OCI-LY3 (cell line): Measurements from ENCODE around the gene TIMM10B.
A peak's percentile ranks its signal among the peaks of the same experiment; 100 is the strongest.

ENCODE experiments used
- H2AFZ ChIP-seq: fragments of 200-600, 300-600 bp; shearing (Covaris generic); 2 replicates; pipeline ENCODE4 v1.6.0; 2014; ENCODE audit warnings: antibody characterized with exemption, low read depth, low read length
- H3K27ac ChIP-seq: fragments of 200-600, 300-600 bp; sonication (generic); 2 replicates; pipeline ENCODE4 v1.5.1; 2014; ENCODE audit warnings: mild to moderate bottlenecking, low read length, moderate library complexity, mixed read lengths
- H3K27me3 ChIP-seq: fragments of 200-600, 300-600 bp; sonication (generic); 2 replicates; pipeline ENCODE4 v1.6.1; 2014; ENCODE audit warnings: low read depth, low read length, mixed read lengths
- H3K36me3 ChIP-seq: fragments of 200-600, 300-600 bp; sonication (generic); replicated peaks from 2 replicates; pipeline ENCODE3; 2014; ENCODE audit warnings: low read depth, low read length, mixed read lengths
- H3K4me1 ChIP-seq: fragments of 300-600, 200-600 bp; sonication (generic); 2 replicates; pipeline ENCODE4 v1.6.1; 2014; ENCODE audit warnings: low read length, mixed read lengths
- H3K4me2 ChIP-seq: fragments of 200-600, 300-600 bp; sonication (generic); 2 replicates; pipeline ENCODE4 v1.6.1; 2014; ENCODE audit warnings: low read length, mixed read lengths
- H3K4me3 ChIP-seq: fragments of 300-600, 200-600 bp; sonication (generic); 2 replicates; pipeline ENCODE4 v1.5.1; 2014; ENCODE audit warnings: antibody characterized with exemption, mild to moderate bottlenecking, low read length, moderate library complexity
- H3K79me2 ChIP-seq: fragments of 300-600, 200-600 bp; shearing (Covaris generic); 2 replicates; pipeline ENCODE4 v1.6.1; 2014; ENCODE audit warnings: mild to moderate bottlenecking, low read length, mixed read lengths
- H3K9ac ChIP-seq: fragments of 300-600, 200-600 bp; shearing (Covaris generic); 2 replicates; pipeline ENCODE4 v1.6.0; 2014; ENCODE audit warnings: mild to moderate bottlenecking, low read length, moderate library complexity
- H3K9me3 ChIP-seq: fragments of 200-600, 300-600 bp; shearing (Covaris generic); 2 replicates; pipeline ENCODE4 v1.6.1; 2014; ENCODE audit warnings: low read length, mixed read lengths; ENCODE audit not compliant: insufficient read depth
- H4K20me1 ChIP-seq: fragments of 200-600, 300-600 bp; sonication (generic); 2 replicates; pipeline ENCODE4 v1.6.1; 2016; ENCODE audit warnings: low read length, mixed read lengths; ENCODE audit not compliant: insufficient read depth
- CTCF ChIP-seq: fragments of 200-600, 300-600 bp; sonication (generic); IDR thresholded peaks from 2 replicates; pipeline ENCODE4 v1.5.1; 2014; ENCODE audit warnings: antibody characterized with exemption, low read length, low read depth
- EZH2phosphoT487 ChIP-seq: fragments of 200-600 bp; shearing (Covaris generic); IDR thresholded peaks from 2 replicates; pipeline ENCODE4 v1.6.1; 2018; ENCODE audit warnings: antibody characterized with exemption, mixed run types, low read depth

The TIMM10B gene

DNA sequence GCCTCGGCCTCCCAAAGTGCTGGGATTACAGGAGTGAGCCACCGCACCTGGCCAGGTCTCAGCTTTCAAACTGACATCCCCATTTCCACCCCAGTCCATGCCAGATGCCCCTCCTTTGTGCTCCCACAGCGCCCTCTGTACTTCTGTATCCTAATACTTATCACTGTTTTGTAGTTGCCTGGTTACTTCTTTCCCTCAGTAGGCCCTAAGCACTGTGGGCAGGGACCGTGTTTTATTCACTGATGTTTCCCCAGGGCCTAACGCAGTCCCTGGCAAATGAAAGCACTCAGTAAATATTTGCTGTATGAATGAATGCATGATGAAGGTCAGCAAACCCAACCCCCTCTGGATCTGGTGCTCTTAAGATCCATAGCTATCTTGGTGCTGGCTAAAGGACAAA, 5.4 kb upstream of the TIMM10B start:
- no peaks in the 10 kb centered on the region for H3K27me3 ChIP-seq
- H3K4me2 ChIP-seq, result no peak overlapping the region
- peaks cover 33% of the 10 kb centered on the region for H3K36me3 ChIP-seq
- no peak overlapping the region for H3K4me3 ChIP-seq
- no peak; the same call in 1 of the 2 replicates for TF ChIP-seq CTCF
- no peak for TF ChIP-seq EZH2phosphoT487
- peaks cover 15% of the 10 kb centered on the region for H3K4me1 ChIP-seq
- H3K9ac ChIP-seq, result no peak overlapping the region
- no peaks in the 10 kb centered on the region for H3K9me3 ChIP-seq
- H3K27ac ChIP-seq, result no peak overlapping the region
- H2AFZ ChIP-seq, result no peak overlapping the region
- peaks cover 15% of the 10 kb centered on the region for H3K79me2 ChIP-seq
- no peaks in the 10 kb centered on the region for H4K20me1 ChIP-seq

DNA sequence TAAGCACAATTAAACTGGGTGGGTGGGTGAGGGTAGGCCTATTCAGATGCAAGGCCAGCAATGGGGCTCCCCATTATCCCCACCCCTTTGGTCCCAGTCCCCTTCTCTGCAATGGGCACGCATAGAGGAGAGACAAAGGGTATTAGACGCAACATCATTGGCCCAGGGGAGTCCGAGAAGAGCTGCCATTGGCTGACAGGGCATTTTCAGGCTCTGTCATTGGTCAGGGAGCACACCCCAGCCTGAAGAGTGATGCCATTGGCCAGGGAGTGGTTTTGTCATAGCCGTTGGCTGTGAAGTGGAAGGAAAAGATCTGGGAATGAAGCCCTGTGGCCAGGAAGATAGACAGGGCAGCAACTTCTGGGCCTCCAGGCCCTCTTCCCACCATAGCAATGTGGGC, 4.7 kb upstream of the TIMM10B start:
- H3K9me3 ChIP-seq, result no peaks in the 10 kb centered on the region

GRCh38 chr11:6480299-6480914, 894 bp upstream of the TIMM10B start:
- Histone ChIP-seq H3K4me2 (peak overlapping the region; percentile 99), H3K4me3 (peak overlapping the region; percentile 95), H4K20me1 (no peaks in the 10 kb centered on the region), H2AFZ (no peak overlapping the region), H3K36me3 (peaks cover 60% of the 10 kb centered on the region), H3K9me3 (no peaks in the 10 kb centered on the region), H3K79me2 (peaks cover 48% of the 10 kb centered on the region), H3K4me1 (peaks cover 15% of the 10 kb centered on the region), H3K27ac (peak overlapping the region; percentile 48), H3K27me3 (no peaks in the 10 kb centered on the region), H3K9ac (peak overlapping the region; percentile 97)
- no peak for TF ChIP-seq EZH2phosphoT487
- no peak for TF ChIP-seq CTCF

More for the DNA sequence above, 4.7 kb upstream of the TIMM10B start:
- H3K27me3 ChIP-seq, result no peaks in the 10 kb centered on the region
- H3K4me3 ChIP-seq, result no peak overlapping the region
- H3K36me3 ChIP-seq, result peaks cover 33% of the 10 kb centered on the region
- no peak overlapping the region for H3K27ac ChIP-seq
- no peak overlapping the region for H3K4me2 ChIP-seq
- peaks cover 20% of the 10 kb centered on the region for H3K79me2 ChIP-seq
- TF ChIP-seq CTCF (no peak), EZH2phosphoT487 (no peak)
- H3K9ac ChIP-seq, result no peak overlapping the region
- no peak overlapping the region for H2AFZ ChIP-seq
- H3K4me1 ChIP-seq, result peaks cover 15% of the 10 kb centered on the region
- no peaks in the 10 kb centered on the region for H4K20me1 ChIP-seq

- TF ChIP-seq EZH2phosphoT487 (no peak), CTCF (no peak)
- no peaks in the 10 kb centered on the region for H4K20me1 ChIP-seq
- peaks cover 70% of the 10 kb centered on the region for H3K36me3 ChIP-seq
- H2AFZ ChIP-seq, result no peak overlapping the region
- no peaks in the 10 kb centered on the region for H3K9me3 ChIP-seq
- H3K4me2 ChIP-seq, result peak overlapping the region; percentile 91
- H3K27me3 ChIP-seq, result no peaks in the 10 kb centered on the region
- H3K4me3 ChIP-seq, result peak overlapping the region; percentile 95
- peaks cover 48% of the 10 kb centered on the region for H3K79me2 ChIP-seq
- H3K4me1 ChIP-seq, result peaks cover 15% of the 10 kb centered on the region
- H3K27ac ChIP-seq, result peak overlapping the region; percentile 72
- H3K9ac ChIP-seq, result peak overlapping the region; percentile 97
Observed at GRCh38 chr11:6481924-6482275, 599 bp downstream of the TIMM10B start.
